ENCODE measurements around the gene TRIM69.

DNA sequence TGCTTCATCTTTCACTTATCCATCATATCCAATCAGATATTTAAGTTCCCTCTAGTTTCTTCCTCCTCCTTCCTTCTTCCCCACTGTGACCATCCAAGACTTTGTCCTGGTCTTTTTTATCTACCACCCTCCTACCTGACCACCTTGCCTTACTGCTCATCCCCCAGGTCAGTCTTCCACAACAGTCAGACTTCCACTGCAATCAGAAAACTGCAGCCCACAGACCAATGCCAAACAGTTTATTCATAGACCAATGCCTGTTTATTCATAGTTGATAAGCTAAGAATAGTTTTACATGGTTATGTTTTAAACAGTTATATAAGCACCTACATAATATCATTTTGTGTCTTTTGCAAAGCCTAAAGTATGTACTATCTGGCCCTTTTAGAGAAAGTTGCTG, 65.5 kb downstream of the TRIM69 start:
- TF ChIP-seq, protein P1, sequence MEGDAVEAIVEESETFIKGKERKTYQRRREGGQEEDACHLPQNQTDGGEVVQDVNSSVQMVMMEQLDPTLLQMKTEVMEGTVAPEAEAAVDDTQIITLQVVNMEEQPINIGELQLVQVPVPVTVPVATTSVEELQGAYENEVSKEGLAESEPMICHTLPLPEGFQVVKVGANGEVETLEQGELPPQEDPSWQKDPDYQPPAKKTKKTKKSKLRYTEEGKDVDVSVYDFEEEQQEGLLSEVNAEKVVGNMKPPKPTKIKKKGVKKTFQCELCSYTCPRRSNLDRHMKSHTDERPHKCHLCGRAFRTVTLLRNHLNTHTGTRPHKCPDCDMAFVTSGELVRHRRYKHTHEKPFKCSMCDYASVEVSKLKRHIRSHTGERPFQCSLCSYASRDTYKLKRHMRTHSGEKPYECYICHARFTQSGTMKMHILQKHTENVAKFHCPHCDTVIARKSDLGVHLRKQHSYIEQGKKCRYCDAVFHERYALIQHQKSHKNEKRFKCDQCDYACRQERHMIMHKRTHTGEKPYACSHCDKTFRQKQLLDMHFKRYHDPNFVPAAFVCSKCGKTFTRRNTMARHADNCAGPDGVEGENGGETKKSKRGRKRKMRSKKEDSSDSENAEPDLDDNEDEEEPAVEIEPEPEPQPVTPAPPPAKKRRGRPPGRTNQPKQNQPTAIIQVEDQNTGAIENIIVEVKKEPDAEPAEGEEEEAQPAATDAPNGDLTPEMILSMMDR (IDR thresholded peaks at IDR 0.05) = no peak
- no peak for TF ChIP-seq EZH2 (IDR thresholded peaks at IDR 0.05; ENCODE audit: borderline replicate concordance, insufficient read depth, low read depth, low read length, poor library complexity, severe bottlenecking)
